Tibial artery (tissue), 4 donors: Measurements from ENCODE around the gene MAPRE3.
A peak's percentile ranks its signal among the peaks of the same experiment; 100 is the strongest.

Source experiments
- DNase-seq, 2 donors: peaks; one replicate each; pipeline ENCODE4 v3.0.0-alpha.2; 2019
- H3K27ac ChIP-seq, 2 donors: fragments of 200-600 bp; sonication (generic) in 1 of 2; 1 replicate in 1 of 2; 2 replicates in 1 of 2; pipeline ENCODE4 v1.5.1; 2018 to 2019; ENCODE audit warnings: mild to moderate bottlenecking in 1 of 2
- H3K27me3 ChIP-seq, 2 donors: fragments of 200-600 bp; sonication (generic) in 1 of 2; one replicate each; pipeline versions ENCODE4 v1.5.1 to v1.6.0; 2016 to 2019
- H3K36me3 ChIP-seq, 3 donors: fragments of 200-600 bp; sonication (generic) in 2 of 3; one replicate each; pipeline ENCODE4 v1.5.1; 2016 to 2019; ENCODE audit warnings: mild to moderate bottlenecking in 2 of 3
- H3K4me1 ChIP-seq, 4 donors: fragments of 200-600 bp; sonication (generic) in 2 of 4; 1 replicate in 3 of 4; 2 replicates in 1 of 4; pipeline ENCODE4 v1.5.1; 2016 to 2019
- H3K4me3 ChIP-seq, 2 donors: fragments of 200-600 bp; sonication (generic) in 1 of 2; 1 replicate in 1 of 2; 2 replicates in 1 of 2; pipeline ENCODE4 v1.5.1; 2018 to 2019; ENCODE audit warnings: mild to moderate bottlenecking in 2 of 2
- H3K9me3 ChIP-seq, 3 donors: fragments of 200-600 bp; sonication (generic) in 1 of 3; one replicate each; pipeline ENCODE4 v1.5.1; 2016 to 2019
- CTCF ChIP-seq, 2 experiments: fragments of 200-600 bp in 1 of 2; fragments of 450-650 bp in 1 of 2; IDR thresholded peaks; one replicate each; pipeline ENCODE4 v1.5.1; 2017 to 2019; ENCODE audit warnings: antibody characterized with exemption in 2 of 2, mild to moderate bottlenecking in 1 of 2, moderate library complexity in 1 of 2
- intact Hi-C: fragments of 100-400 bp; cut with DNase I; formaldehyde crosslinking; loops from one replicate; pipeline ENCODE4 v1.15.0; 2023; ENCODE audit warnings: low total_unique reads

Gene MAPRE3

GRCh38 chr2:27013738-27014137 is 43.3 kb downstream of the MAPRE3 start:
- H3K4me1 ChIP-seq = peaks cover 0 to 18% (median 8%) of the 10 kb centered on the region in 4 donors
- no peaks in the 10 kb centered on the region for H3K36me3 ChIP-seq
- no peak overlapping the region for H3K27ac ChIP-seq
- H3K4me3 ChIP-seq = no peak overlapping the region
- intact Hi-C loops = no loop called here
- H3K27me3 ChIP-seq = no peaks in the 10 kb centered on the region
- TF ChIP-seq CTCF (IDR thresholded peaks at IDR 0.05) = no peak
- H3K9me3 ChIP-seq = no peaks in the 10 kb centered on the region
- DNase-seq = peak in 1 of 2 donors; percentile 13

GRCh38 chr2:27014771-27015433 is 44.5 kb downstream of the MAPRE3 start:
- H3K4me1 ChIP-seq = peaks cover 0 to 23% (median 11%) of the 10 kb centered on the region in 4 donors
- no peak for TF ChIP-seq CTCF (IDR thresholded peaks at IDR 0.05)
- no peaks in the 10 kb centered on the region for H3K9me3 ChIP-seq
- DNase-seq = peak in 1 of 2 donors; percentile 21
- no peak overlapping the region for H3K4me3 ChIP-seq
- H3K27ac ChIP-seq = no peak overlapping the region
- intact Hi-C loops = loop anchor here (5.0 kb wide), 1 partner anchor 53 kb away; no protein-coding TSS in a partner anchor
- no peaks in the 10 kb centered on the region for H3K27me3 ChIP-seq
- H3K36me3 ChIP-seq = no peaks in the 10 kb centered on the region

- no peaks in the 10 kb centered on the region for H3K36me3 ChIP-seq
- DNase-seq = peak in 1 of 2 donors; percentile 64
- no peaks in the 10 kb centered on the region for H3K9me3 ChIP-seq
- H3K27me3 ChIP-seq = no peaks in the 10 kb centered on the region
- intact Hi-C loops = loop anchor here (5.0 kb wide), 1 partner anchor 55 kb away; no protein-coding TSS in a partner anchor
- H3K27ac ChIP-seq = no peak overlapping the region
- peaks cover 0 to 29% (median 14%) of the 10 kb centered on the region in 4 donors for H3K4me1 ChIP-seq
- peak; percentile 61 to 68 for TF ChIP-seq CTCF (IDR thresholded peaks at IDR 0.05)
- no peak overlapping the region for H3K4me3 ChIP-seq
Measured at GRCh38 chr2:27016801-27017325, 46.4 kb downstream of the MAPRE3 start.

- TF ChIP-seq CTCF (IDR thresholded peaks at IDR 0.05) = no peak
- Histone ChIP-seq H3K27me3 (no peaks in the 10 kb centered on the region), H3K4me1 (peaks cover 0 to 29% (median 14%) of the 10 kb centered on the region in 4 donors), H3K9me3 (no peaks in the 10 kb centered on the region), H3K36me3 (peaks cover 2 to 11% (median 5%) of the 10 kb centered on the region in 3 donors), H3K27ac (no peak overlapping the region), H3K4me3 (no peak overlapping the region)
- peak in 1 of 2 donors; percentile 44 for DNase-seq
- intact Hi-C loops = loop anchor here (5.0 kb wide), 1 partner anchor 56 kb away; no protein-coding TSS in a partner anchor
Measured at GRCh38 chr2:27018142-27018541, 47.7 kb downstream of the MAPRE3 start.

- H3K27me3 ChIP-seq = no peaks in the 10 kb centered on the region
- H3K36me3 ChIP-seq = peaks cover 8 to 24% (median 18%) of the 10 kb centered on the region in 3 donors
- peaks cover 0 to 29% (median 14%) of the 10 kb centered on the region in 4 donors for H3K4me1 ChIP-seq
- no peak overlapping the region for H3K27ac ChIP-seq
- DNase-seq = peak in 1 of 2 donors; percentile 54
- H3K9me3 ChIP-seq = no peaks in the 10 kb centered on the region
- no peak for TF ChIP-seq CTCF (IDR thresholded peaks at IDR 0.05)
- no peak overlapping the region for H3K4me3 ChIP-seq
- intact Hi-C loops = loop anchor here (5.0 kb wide), 1 partner anchor 57 kb away; no protein-coding TSS in a partner anchor
Measured at GRCh38 chr2:27019459-27019858, 49.0 kb downstream of the MAPRE3 start.
